Measurements from ENCODE around the gene MED29. TPM values are rescaled to one million over a fixed set of nuclear protein-coding genes. Genes with fewer than 3 reads are reported as not detected.

The MED29 gene
- total and polyA plus RNA-seq, 2 experiments from 2014 or later: 26.1 to 62.0 TPM

DNA sequence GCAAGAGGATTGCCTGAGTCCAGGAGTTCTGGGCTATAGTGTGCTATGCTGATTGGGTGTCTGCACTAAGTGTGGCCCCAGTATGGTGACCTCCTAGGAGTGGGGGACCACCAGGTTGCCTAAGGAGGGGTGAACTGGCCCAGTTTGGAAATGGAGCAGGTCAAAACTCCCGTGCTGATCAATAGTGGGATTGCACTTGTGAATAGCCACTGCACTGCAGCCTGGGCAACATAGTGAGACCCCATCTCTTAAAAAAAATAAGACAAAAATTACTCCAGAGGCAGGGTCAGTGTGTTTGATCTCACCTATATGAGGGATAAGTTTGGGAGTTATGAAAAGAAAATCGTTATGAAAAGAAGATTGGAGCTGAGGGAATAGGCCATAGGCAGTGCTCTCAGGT, 22.0 kb upstream of the MED29 start:
- no peak for TF ChIP-seq EZH2phosphoT487 (IDR thresholded peaks at IDR 0.05; ENCODE audit: unreplicated experiment)
- no peak for TF ChIP-seq STAT1 (IDR thresholded peaks at IDR 0.05; ENCODE audit: unreplicated experiment)
- TF ChIP-seq, protein P1, sequence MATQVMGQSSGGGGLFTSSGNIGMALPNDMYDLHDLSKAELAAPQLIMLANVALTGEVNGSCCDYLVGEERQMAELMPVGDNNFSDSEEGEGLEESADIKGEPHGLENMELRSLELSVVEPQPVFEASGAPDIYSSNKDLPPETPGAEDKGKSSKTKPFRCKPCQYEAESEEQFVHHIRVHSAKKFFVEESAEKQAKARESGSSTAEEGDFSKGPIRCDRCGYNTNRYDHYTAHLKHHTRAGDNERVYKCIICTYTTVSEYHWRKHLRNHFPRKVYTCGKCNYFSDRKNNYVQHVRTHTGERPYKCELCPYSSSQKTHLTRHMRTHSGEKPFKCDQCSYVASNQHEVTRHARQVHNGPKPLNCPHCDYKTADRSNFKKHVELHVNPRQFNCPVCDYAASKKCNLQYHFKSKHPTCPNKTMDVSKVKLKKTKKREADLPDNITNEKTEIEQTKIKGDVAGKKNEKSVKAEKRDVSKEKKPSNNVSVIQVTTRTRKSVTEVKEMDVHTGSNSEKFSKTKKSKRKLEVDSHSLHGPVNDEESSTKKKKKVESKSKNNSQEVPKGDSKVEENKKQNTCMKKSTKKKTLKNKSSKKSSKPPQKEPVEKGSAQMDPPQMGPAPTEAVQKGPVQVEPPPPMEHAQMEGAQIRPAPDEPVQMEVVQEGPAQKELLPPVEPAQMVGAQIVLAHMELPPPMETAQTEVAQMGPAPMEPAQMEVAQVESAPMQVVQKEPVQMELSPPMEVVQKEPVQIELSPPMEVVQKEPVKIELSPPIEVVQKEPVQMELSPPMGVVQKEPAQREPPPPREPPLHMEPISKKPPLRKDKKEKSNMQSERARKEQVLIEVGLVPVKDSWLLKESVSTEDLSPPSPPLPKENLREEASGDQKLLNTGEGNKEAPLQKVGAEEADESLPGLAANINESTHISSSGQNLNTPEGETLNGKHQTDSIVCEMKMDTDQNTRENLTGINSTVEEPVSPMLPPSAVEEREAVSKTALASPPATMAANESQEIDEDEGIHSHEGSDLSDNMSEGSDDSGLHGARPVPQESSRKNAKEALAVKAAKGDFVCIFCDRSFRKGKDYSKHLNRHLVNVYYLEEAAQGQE (IDR thresholded peaks at IDR 0.05; ENCODE audit: unreplicated experiment): no peak
- TF ChIP-seq, protein P2, sequence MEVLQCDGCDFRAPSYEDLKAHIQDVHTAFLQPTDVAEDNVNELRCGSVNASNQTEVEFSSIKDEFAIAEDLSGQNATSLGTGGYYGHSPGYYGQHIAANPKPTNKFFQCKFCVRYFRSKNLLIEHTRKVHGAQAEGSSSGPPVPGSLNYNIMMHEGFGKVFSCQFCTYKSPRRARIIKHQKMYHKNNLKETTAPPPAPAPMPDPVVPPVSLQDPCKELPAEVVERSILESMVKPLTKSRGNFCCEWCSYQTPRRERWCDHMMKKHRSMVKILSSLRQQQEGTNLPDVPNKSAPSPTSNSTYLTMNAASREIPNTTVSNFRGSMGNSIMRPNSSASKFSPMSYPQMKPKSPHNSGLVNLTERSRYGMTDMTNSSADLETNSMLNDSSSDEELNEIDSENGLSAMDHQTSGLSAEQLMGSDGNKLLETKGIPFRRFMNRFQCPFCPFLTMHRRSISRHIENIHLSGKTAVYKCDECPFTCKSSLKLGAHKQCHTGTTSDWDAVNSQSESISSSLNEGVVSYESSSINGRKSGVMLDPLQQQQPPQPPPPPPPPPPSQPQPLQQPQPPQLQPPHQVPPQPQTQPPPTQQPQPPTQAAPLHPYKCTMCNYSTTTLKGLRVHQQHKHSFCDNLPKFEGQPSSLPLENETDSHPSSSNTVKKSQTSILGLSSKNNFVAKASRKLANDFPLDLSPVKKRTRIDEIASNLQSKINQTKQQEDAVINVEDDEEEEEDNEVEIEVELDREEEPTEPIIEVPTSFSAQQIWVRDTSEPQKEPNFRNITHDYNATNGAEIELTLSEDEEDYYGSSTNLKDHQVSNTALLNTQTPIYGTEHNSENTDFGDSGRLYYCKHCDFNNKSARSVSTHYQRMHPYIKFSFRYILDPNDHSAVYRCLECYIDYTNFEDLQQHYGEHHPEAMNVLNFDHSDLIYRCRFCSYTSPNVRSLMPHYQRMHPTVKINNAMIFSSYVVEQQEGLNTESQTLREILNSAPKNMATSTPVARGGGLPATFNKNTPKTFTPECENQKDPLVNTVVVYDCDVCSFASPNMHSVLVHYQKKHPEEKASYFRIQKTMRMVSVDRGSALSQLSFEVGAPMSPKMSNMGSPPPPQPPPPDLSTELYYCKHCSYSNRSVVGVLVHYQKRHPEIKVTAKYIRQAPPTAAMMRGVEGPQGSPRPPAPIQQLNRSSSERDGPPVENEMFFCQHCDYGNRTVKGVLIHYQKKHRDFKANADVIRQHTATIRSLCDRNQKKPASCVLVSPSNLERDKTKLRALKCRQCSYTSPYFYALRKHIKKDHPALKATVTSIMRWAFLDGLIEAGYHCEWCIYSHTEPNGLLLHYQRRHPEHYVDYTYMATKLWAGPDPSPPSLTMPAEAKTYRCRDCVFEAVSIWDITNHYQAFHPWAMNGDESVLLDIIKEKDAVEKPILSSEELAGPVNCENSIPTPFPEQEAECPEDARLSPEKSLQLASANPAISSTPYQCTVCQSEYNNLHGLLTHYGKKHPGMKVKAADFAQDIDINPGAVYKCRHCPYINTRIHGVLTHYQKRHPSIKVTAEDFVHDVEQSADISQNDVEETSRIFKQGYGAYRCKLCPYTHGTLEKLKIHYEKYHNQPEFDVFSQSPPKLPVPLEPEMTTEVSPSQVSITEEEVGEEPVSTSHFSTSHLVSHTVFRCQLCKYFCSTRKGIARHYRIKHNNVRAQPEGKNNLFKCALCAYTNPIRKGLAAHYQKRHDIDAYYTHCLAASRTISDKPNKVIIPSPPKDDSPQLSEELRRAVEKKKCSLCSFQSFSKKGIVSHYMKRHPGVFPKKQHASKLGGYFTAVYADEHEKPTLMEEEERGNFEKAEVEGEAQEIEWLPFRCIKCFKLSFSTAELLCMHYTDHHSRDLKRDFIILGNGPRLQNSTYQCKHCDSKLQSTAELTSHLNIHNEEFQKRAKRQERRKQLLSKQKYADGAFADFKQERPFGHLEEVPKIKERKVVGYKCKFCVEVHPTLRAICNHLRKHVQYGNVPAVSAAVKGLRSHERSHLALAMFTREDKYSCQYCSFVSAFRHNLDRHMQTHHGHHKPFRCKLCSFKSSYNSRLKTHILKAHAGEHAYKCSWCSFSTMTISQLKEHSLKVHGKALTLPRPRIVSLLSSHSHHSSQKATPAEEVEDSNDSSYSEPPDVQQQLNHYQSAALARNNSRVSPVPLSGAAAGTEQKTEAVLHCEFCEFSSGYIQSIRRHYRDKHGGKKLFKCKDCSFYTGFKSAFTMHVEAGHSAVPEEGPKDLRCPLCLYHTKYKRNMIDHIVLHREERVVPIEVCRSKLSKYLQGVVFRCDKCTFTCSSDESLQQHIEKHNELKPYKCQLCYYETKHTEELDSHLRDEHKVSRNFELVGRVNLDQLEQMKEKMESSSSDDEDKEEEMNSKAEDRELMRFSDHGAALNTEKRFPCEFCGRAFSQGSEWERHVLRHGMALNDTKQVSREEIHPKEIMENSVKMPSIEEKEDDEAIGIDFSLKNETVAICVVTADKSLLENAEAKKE (CRISPR knock-in tag; IDR thresholded peaks at IDR 0.05): no peak
- TF ChIP-seq, protein P3, sequence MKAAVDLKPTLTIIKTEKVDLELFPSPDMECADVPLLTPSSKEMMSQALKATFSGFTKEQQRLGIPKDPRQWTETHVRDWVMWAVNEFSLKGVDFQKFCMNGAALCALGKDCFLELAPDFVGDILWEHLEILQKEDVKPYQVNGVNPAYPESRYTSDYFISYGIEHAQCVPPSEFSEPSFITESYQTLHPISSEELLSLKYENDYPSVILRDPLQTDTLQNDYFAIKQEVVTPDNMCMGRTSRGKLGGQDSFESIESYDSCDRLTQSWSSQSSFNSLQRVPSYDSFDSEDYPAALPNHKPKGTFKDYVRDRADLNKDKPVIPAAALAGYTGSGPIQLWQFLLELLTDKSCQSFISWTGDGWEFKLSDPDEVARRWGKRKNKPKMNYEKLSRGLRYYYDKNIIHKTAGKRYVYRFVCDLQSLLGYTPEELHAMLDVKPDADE (IDR thresholded peaks at IDR 0.05): no peak
- no peak for TF ChIP-seq ZNF114 (CRISPR knock-in tag; IDR thresholded peaks at IDR 0.05)
- TF ChIP-seq EZH2 (IDR thresholded peaks at IDR 0.05; ENCODE audit: low read depth, unreplicated experiment): no peak
- no peak for TF ChIP-seq POLR2AphosphoS5 (IDR thresholded peaks at IDR 0.05; ENCODE audit: low read depth)
- peaks cover 10% of the 10 kb centered on the region; the same call in 1 of the 2 replicates for H3K36me3 ChIP-seq (ENCODE audit: insufficient read depth)
- 0 out of 2 replicates have a peak, but pooled peaks cover 5% of the 10 kb centered on the region for H3F3A ChIP-seq (replicated peaks; ENCODE audit: low read depth)
- Mint-ChIP-seq H3K36me3 (ENCODE audit: low read depth) (peaks cover 47% of the 10 kb centered on the region), H3K4me3 (no peak overlapping the region), H3K9me3 (no peaks in the 10 kb centered on the region; the same call in 2 of the 3 replicates), H3K4me1 (no peaks in the 10 kb centered on the region), H3K27me3 (ENCODE audit: insufficient read depth, low read depth, poor library complexity) (peaks cover 2% of the 10 kb centered on the region), H3K27ac (no peak overlapping the region)
- H2AFZ ChIP-seq: no peak overlapping the region
- no peak overlapping the region for H3K4me3 ChIP-seq
- ATAC-seq (no peak), DNase-seq (ENCODE audit: low spot score) (no peak)
- H3K27ac ChIP-seq (ENCODE audit: low read depth): no peak overlapping the region
- H3K4me1 ChIP-seq (ENCODE audit: insufficient read depth): no peaks in the 10 kb centered on the region
- H3K79me2 ChIP-seq (replicated peaks; ENCODE audit: insufficient read depth): no peaks in the 10 kb centered on the region
- no peaks in the 10 kb centered on the region for H3K27me3 ChIP-seq (ENCODE audit: insufficient read depth)
- peaks cover 6% of the 10 kb centered on the region; the same call in 1 of the 2 replicates for H4K20me1 ChIP-seq (replicated peaks; ENCODE audit: insufficient read depth)
- no peak overlapping the region for H3K4me2 ChIP-seq
- no peaks in the 10 kb centered on the region for H3K9me2 ChIP-seq (ENCODE audit: insufficient read depth)
